Endothelial cell of umbilical vein (primary cell): ENCODE data around the gene LHPP. TPM values are rescaled to one million over a fixed set of nuclear protein-coding genes. Genes with fewer than 3 reads are reported as not detected.

Experiments
- BruUV-seq: library from RNA; stranded (reverse); fragments of 400-500 nt; replicated peaks from 2 replicates; lab custom pipeline; 2021; lab: Mats Ljungman, UMichigan
- CTCF ChIA-PET: fragments of 300-600, 350-600 bp; sonication (Branson Sonifier 250); formaldehyde crosslinking; loops from one replicate; lab custom pipeline; 2021; ENCODE audit warnings: antibody characterized with exemption, inconsistent platforms; lab: Charles Lee
- POLR2A ChIA-PET: fragments of 300-600, 350-600 bp; sonication (Branson Sonifier 250); formaldehyde crosslinking; loops from one replicate; lab custom pipeline; 2021; ENCODE audit warnings: antibody characterized with exemption, inconsistent platforms; lab: Charles Lee
- DNase-seq: peaks from one replicate; pipeline ENCODE4 v3.0.0-alpha.2; 2011; ENCODE audit warnings: low read depth, low spot score
- FAIRE-seq: peaks from 2 replicates; lab custom pipeline; 2011; peaks lifted over from hg19 to GRCh38; lab: Jason Lieb, UNC
- H2AFZ ChIP-seq: 2 replicates; pipeline ENCODE4 v1.6.0; 2012; ENCODE audit warnings: low read depth, low read length, control low read depth, inconsistent platforms
- H3K27ac ChIP-seq: 2 replicates; pipeline ENCODE4 v1.5.1; 2011; ENCODE audit warnings: low read depth, mild to moderate bottlenecking, control low read depth, low read length, moderate library complexity; ENCODE audit not compliant: insufficient read depth
- H3K27me3 ChIP-seq, 2 experiments: 2 replicates each; pipeline versions ENCODE4 v1.6.0 to v1.6.1; 2011; ENCODE audit warnings: low read length in 2 of 2, mixed read lengths in 1 of 2; ENCODE audit not compliant: control insufficient read depth in 2 of 2, insufficient read depth in 2 of 2
- H3K36me3 ChIP-seq, 2 experiments: 2 replicates in 1 of 2; 3 replicates in 1 of 2; pipeline ENCODE4 v1.5.1; 2011; ENCODE audit warnings: low read length in 2 of 2, mild to moderate bottlenecking in 1 of 2, moderate library complexity in 1 of 2; ENCODE audit not compliant: control insufficient read depth in 2 of 2, insufficient read depth in 2 of 2; ENCODE audit errors: extremely low read depth in 1 of 2
- H3K4me1 ChIP-seq: 3 replicates; pipeline ENCODE4 v1.5.1; 2011; ENCODE audit warnings: mild to moderate bottlenecking, low read length; ENCODE audit not compliant: control insufficient read depth, insufficient read depth; ENCODE audit errors: extremely low read depth
- H3K4me2 ChIP-seq: 2 replicates; pipeline ENCODE4 v1.6.1; 2011; ENCODE audit warnings: low read length, control low read depth, mixed read lengths; ENCODE audit not compliant: insufficient read depth
- H3K4me3 ChIP-seq, 3 experiments: fragments of 200-600 bp in 1 of 3; sonication (generic), shearing (Covaris generic) in 1 of 3; replicated peaks in 1 of 3; 2 replicates each; pipeline ENCODE4 v1.5.1; 2011 to 2016; ENCODE audit warnings: control low read depth in 3 of 3, low read length in 3 of 3, mild to moderate bottlenecking in 2 of 3, inconsistent platforms in 1 of 3, low read depth in 1 of 3, moderate library complexity in 1 of 3; ENCODE audit not compliant: insufficient read depth in 1 of 3
- H3K79me2 ChIP-seq: 2 replicates; pipeline ENCODE4 v1.6.0; 2012; ENCODE audit warnings: low read length, inconsistent platforms; ENCODE audit not compliant: control insufficient read depth, insufficient read depth
- H3K9ac ChIP-seq: replicated peaks from 2 replicates; pipeline ENCODE3; 2011; ENCODE audit warnings: low read length, control low read depth; ENCODE audit not compliant: insufficient read depth; ENCODE audit errors: extremely low read depth
- H3K9me1 ChIP-seq: replicated peaks from 3 replicates; pipeline ENCODE4 v1.6.0; 2011; ENCODE audit warnings: mild to moderate bottlenecking, low read length; ENCODE audit not compliant: control insufficient read depth, insufficient read depth; ENCODE audit errors: extremely low read depth
- H3K9me3 ChIP-seq: replicated peaks from 2 replicates; pipeline ENCODE4 v1.5.1; 2012; ENCODE audit warnings: low read length, inconsistent platforms; ENCODE audit not compliant: control insufficient read depth, insufficient read depth
- H4K20me1 ChIP-seq: replicated peaks from 2 replicates; pipeline ENCODE3; 2011; ENCODE audit warnings: mild to moderate bottlenecking, low read length; ENCODE audit not compliant: control insufficient read depth, insufficient read depth; ENCODE audit errors: extremely low read depth
- EZH2 ChIP-seq: IDR thresholded peaks from 2 replicates; pipeline ENCODE4 v1.6.1; 2012; ENCODE audit warnings: borderline replicate concordance, low read depth, mild to moderate bottlenecking, moderate library complexity, low read length, inconsistent platforms; ENCODE audit not compliant: severe bottlenecking
- FOS ChIP-seq: IDR thresholded peaks from 2 replicates; pipeline ENCODE4 v1.6.1; 2011; ENCODE audit warnings: mild to moderate bottlenecking, low read length, moderate library complexity, borderline replicate concordance; ENCODE audit not compliant: insufficient read depth
- GATA2 ChIP-seq: IDR thresholded peaks from 2 replicates; pipeline ENCODE4 v1.7.0; 2011; ENCODE audit warnings: low read depth, mild to moderate bottlenecking, moderate library complexity, mixed read lengths, low read length; ENCODE audit not compliant: insufficient read length, insufficient read depth
- JUN ChIP-seq: IDR thresholded peaks from 2 replicates; pipeline ENCODE4 v1.6.1; 2011; ENCODE audit warnings: borderline replicate concordance, low read depth; ENCODE audit not compliant: insufficient read length, insufficient read depth
- MYC ChIP-seq: IDR thresholded peaks from one replicate; pipeline ENCODE4 v1.6.1; 2011; ENCODE audit warnings: mild to moderate bottlenecking, low read depth, low read length
- POLR2A ChIP-seq: IDR thresholded peaks from 2 replicates; pipeline ENCODE4 v1.6.1; 2012; ENCODE audit warnings: low read depth, mild to moderate bottlenecking, control low read depth, low read length
- POLR2AphosphoS5 ChIP-seq: IDR thresholded peaks from 2 replicates; pipeline ENCODE4 v1.6.1; 2012; ENCODE audit warnings: low read depth, mild to moderate bottlenecking, control low read depth, low read length, moderate library complexity; ENCODE audit not compliant: insufficient read depth
- dilution Hi-C: fragments of 300-500 bp; cut with MboI; formaldehyde crosslinking; loops from one replicate; pipeline ENCODE4 v1.15.0; 2019; ENCODE audit warnings: low sequenced_read_pairs; ENCODE audit not compliant: extremely low pct_ligation_motif_present
- intact Hi-C: fragments of 100-400 bp; cut with micrococcal nuclease; formaldehyde crosslinking; loops from one replicate; pipeline ENCODE4 v1.10.0; 2022
- polyA plus RNA-seq, 4 experiments: library from polyadenylated mRNA; depleted of rRNA in 3 of 4; stranded (reverse) in 3 of 4; unstranded in 1 of 4; fragments of >200 nt; gene quantifications; 2 replicates each; pipeline versions ENCODE4 v1.2.1 to v1.2.3, GENCODE V29; 2011 to 2012; ENCODE audit warnings: missing spikeins in 1 of 4
- total RNA-seq: library from RNA; stranded (reverse); gene quantifications from 2 replicates; pipeline ENCODE4 v1.2.3, GENCODE V29; 2021
- TF ChIP-seq, protein P1 (sequence below): IDR thresholded peaks from 2 replicates; pipeline ENCODE4 v1.6.1; 2011; ENCODE audit not compliant: insufficient read depth, insufficient read length
- TF ChIP-seq, protein P2 (sequence below), 2 donors: IDR thresholded peaks; 1 replicate in 1 of 2; 2 replicates in 1 of 2; pipeline ENCODE4 v1.5.1; 2011; ENCODE audit warnings: low read length in 2 of 2, mild to moderate bottlenecking in 2 of 2, moderate library complexity in 2 of 2, control low read depth in 1 of 2, inconsistent platforms in 1 of 2, low read depth in 1 of 2; ENCODE audit not compliant: insufficient read depth in 1 of 2; ENCODE audit errors: extremely low read depth in 1 of 2

LHPP gene
- total and polyA plus RNA-seq, 2 donors (not counting 3 experiments of a cell fraction or from before 2014, with no cell fraction given) = 5.8 to 11.2 TPM

DNA sequence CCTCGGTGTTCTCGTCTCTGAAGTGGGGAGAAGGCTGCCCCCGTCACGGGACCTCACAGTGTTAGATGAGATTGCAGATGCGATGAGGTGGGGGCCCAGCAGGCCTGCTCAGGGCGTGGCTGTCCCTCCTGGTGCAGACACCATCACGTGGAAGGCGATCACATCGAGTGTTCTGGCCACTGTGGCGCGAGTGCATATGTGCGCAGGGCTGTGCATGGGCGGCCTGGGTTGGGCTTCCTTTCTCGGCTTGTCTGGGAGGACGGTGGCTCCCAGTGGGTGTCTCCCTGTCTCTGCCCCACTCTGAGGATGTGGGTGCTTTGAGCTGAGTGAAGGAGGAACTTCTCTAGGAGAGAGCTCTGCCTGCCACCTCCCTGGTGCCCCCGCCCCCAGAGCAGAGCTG lies 83.1 kb downstream of the LHPP start:
- H3K9ac ChIP-seq = no peak overlapping the region
- H3K4me2 ChIP-seq = no peak overlapping the region
- no peak for FAIRE-seq
- intact Hi-C loops = no loop called here
- no peaks in the 10 kb centered on the region for H3K9me1 ChIP-seq
- no peak overlapping the region for H3K27ac ChIP-seq
- H3K4me1 ChIP-seq = no peaks in the 10 kb centered on the region
- BruUV-seq = no TSS peak
- no peaks in the 10 kb centered on the region for H3K9me3 ChIP-seq
- TF ChIP-seq, protein P1, sequence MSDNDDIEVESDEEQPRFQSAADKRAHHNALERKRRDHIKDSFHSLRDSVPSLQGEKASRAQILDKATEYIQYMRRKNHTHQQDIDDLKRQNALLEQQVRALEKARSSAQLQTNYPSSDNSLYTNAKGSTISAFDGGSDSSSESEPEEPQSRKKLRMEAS = no peak
- CTCF ChIA-PET = interaction anchor here (0.7 to 12.8 kb wide), 4 partner anchors 9 to 201 kb away, joined by 3 to 226 read pairs (median 3); no protein-coding TSS in a partner anchor
- no peaks in the 10 kb centered on the region for H4K20me1 ChIP-seq
- no peaks in the 10 kb centered on the region for H3K36me3 ChIP-seq
- POLR2A ChIA-PET = no interaction called here
- no peak overlapping the region for H2AFZ ChIP-seq
- no peak overlapping the region for H3K4me3 ChIP-seq
- dilution Hi-C loops = no loop called here
- DNase-seq = no peak
- H3K27me3 ChIP-seq = no peaks in the 10 kb centered on the region
- no peaks in the 10 kb centered on the region for H3K79me2 ChIP-seq

- TF ChIP-seq GATA2 (no peak), POLR2AphosphoS5 (no peak), JUN (no peak), POLR2A (no peak), MYC (no peak), EZH2 (no peak), FOS (no peak)
- TF ChIP-seq, protein P2, sequence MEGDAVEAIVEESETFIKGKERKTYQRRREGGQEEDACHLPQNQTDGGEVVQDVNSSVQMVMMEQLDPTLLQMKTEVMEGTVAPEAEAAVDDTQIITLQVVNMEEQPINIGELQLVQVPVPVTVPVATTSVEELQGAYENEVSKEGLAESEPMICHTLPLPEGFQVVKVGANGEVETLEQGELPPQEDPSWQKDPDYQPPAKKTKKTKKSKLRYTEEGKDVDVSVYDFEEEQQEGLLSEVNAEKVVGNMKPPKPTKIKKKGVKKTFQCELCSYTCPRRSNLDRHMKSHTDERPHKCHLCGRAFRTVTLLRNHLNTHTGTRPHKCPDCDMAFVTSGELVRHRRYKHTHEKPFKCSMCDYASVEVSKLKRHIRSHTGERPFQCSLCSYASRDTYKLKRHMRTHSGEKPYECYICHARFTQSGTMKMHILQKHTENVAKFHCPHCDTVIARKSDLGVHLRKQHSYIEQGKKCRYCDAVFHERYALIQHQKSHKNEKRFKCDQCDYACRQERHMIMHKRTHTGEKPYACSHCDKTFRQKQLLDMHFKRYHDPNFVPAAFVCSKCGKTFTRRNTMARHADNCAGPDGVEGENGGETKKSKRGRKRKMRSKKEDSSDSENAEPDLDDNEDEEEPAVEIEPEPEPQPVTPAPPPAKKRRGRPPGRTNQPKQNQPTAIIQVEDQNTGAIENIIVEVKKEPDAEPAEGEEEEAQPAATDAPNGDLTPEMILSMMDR (IDR thresholded peaks at IDR 0.05; ENCODE audit: extremely low read depth in 1 of 2, insufficient read depth in 1 of 2, low read depth in 1 of 2, low read length in 2 of 2) = no peak
- TF ChIP-seq, protein P1 = no peak
- Histone ChIP-seq H3K4me2 (no peak overlapping the region), H4K20me1 (no peaks in the 10 kb centered on the region), H3K4me3 (no peak overlapping the region), H3K79me2 (no peaks in the 10 kb centered on the region), H3K36me3 (no peaks in the 10 kb centered on the region), H3K27ac (no peak overlapping the region), H2AFZ (no peak overlapping the region), H3K27me3 (no peaks in the 10 kb centered on the region), H3K9me3 (no peaks in the 10 kb centered on the region), H3K9ac (no peak overlapping the region), H3K4me1 (no peaks in the 10 kb centered on the region), H3K9me1 (no peaks in the 10 kb centered on the region)
- BruUV-seq = no TSS peak
- DNase-seq (no peak), FAIRE-seq (no peak)
- intact Hi-C loops (no loop called here), dilution Hi-C loops (no loop called here)
- ChIA-PET POLR2A (no interaction called here), CTCF (interaction anchor here (0.7 to 12.8 kb wide), 3 partner anchors 18 to 200 kb away, joined by 3 to 226 read pairs (median 3); no protein-coding TSS in a partner anchor)
Observed at GRCh38 chr10:124545351-124546054, 83.9 kb downstream of the LHPP start.
